ENCODE measurements around the gene OSBPL2.

DNA sequence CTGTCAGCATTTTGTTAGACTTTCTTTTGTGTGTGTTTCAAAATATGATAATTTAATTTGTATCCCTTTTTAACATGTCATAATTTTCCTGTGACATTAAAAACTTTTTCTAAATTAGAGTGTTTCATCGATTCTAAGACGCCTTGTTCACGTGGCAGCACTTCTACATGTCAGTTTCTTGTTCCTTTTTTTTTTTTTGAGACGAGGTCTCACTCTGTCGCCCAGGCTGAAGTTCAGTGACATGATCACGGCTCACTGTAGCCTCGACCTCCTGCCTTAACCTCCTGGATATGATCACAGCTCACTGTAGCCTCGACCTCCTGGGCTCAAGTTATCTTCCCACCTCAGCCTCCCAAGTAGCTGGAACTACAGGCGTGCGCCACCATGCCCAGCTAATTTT, 36.9 kb downstream of the OSBPL2 start:
- TF ChIP-seq, protein P1, sequence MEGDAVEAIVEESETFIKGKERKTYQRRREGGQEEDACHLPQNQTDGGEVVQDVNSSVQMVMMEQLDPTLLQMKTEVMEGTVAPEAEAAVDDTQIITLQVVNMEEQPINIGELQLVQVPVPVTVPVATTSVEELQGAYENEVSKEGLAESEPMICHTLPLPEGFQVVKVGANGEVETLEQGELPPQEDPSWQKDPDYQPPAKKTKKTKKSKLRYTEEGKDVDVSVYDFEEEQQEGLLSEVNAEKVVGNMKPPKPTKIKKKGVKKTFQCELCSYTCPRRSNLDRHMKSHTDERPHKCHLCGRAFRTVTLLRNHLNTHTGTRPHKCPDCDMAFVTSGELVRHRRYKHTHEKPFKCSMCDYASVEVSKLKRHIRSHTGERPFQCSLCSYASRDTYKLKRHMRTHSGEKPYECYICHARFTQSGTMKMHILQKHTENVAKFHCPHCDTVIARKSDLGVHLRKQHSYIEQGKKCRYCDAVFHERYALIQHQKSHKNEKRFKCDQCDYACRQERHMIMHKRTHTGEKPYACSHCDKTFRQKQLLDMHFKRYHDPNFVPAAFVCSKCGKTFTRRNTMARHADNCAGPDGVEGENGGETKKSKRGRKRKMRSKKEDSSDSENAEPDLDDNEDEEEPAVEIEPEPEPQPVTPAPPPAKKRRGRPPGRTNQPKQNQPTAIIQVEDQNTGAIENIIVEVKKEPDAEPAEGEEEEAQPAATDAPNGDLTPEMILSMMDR (IDR thresholded peaks at IDR 0.05): no peak
- no peak for TF ChIP-seq EZH2 (IDR thresholded peaks at IDR 0.05)

All from neural progenitor cell (in vitro differentiated cells).